OCI-LY1 (cell line): ENCODE results near the gene XYLT1.

Experiments used
- H2AFZ ChIP-seq: fragments of 200-600 bp; sonication (generic), shearing (Covaris generic); 2 replicates; pipeline ENCODE4 v1.6.0; 2014; ENCODE audit warnings: antibody characterized with exemption, mild to moderate bottlenecking, low read length
- H3F3A ChIP-seq: fragments of 200-600 bp; sonication (generic), shearing (Covaris generic); 2 replicates; pipeline ENCODE4 v1.6.0; 2014; ENCODE audit warnings: mild to moderate bottlenecking, antibody characterized with exemption, low read length, moderate library complexity; ENCODE audit not compliant: insufficient read depth
- H3K27ac ChIP-seq: fragments of 200-600 bp; sonication (generic); 2 replicates; pipeline ENCODE4 v1.5.1; 2014; ENCODE audit warnings: low read length, mixed run types, mild to moderate bottlenecking, low read depth; ENCODE audit not compliant: poor library complexity, severe bottlenecking
- H3K27me3 ChIP-seq: fragments of 200-600 bp; sonication (generic); 2 replicates; pipeline ENCODE4 v1.6.0; 2014; ENCODE audit warnings: antibody characterized with exemption, mild to moderate bottlenecking, low read length, moderate library complexity; ENCODE audit not compliant: insufficient read depth
- H3K36me3 ChIP-seq: fragments of 200-600 bp; sonication (generic); 2 replicates; pipeline ENCODE4 v1.6.1; 2014; ENCODE audit warnings: mild to moderate bottlenecking, antibody characterized with exemption, low read length, moderate library complexity, mixed read lengths; ENCODE audit not compliant: insufficient read depth
- H3K4me1 ChIP-seq: fragments of 200-600 bp; sonication (generic); 2 replicates; pipeline ENCODE4 v1.5.1; 2014; ENCODE audit warnings: mild to moderate bottlenecking, low read length, moderate library complexity; ENCODE audit not compliant: insufficient read depth, severe bottlenecking
- H3K4me2 ChIP-seq: fragments of 200-600 bp; sonication (generic), shearing (Covaris generic); 2 replicates; pipeline ENCODE4 v1.6.1; 2014; ENCODE audit warnings: low read length
- H3K4me3 ChIP-seq: fragments of 200-600 bp; sonication (generic); 2 replicates; pipeline ENCODE4 v1.5.1; 2014; ENCODE audit warnings: low read length, low read depth, mild to moderate bottlenecking, mixed read lengths; ENCODE audit not compliant: poor library complexity, severe bottlenecking
- H3K79me2 ChIP-seq: fragments of 200-600 bp; shearing (Covaris generic); 2 replicates; pipeline ENCODE4 v1.6.1; 2016; ENCODE audit warnings: mixed run types, low read length, mixed read lengths; ENCODE audit not compliant: insufficient read depth
- H3K9ac ChIP-seq: fragments of 200-600 bp; sonication (generic), shearing (Covaris generic); 2 replicates; pipeline ENCODE4 v1.6.1; 2014; ENCODE audit warnings: mild to moderate bottlenecking, low read length, mixed read lengths
- H3K9me2 ChIP-seq: fragments of 200-600 bp; sonication (generic), shearing (Covaris generic); 2 replicates; pipeline ENCODE4 v1.6.1; 2014; ENCODE audit warnings: low read depth, mild to moderate bottlenecking, low read length, mixed read lengths
- H3K9me3 ChIP-seq: fragments of 200-600 bp; shearing (Covaris generic); 2 replicates; pipeline ENCODE4 v1.6.1; 2014; ENCODE audit warnings: low read length, mixed read lengths
- H4K20me1 ChIP-seq: fragments of 200-600 bp; sonication (generic), shearing (Covaris generic); 2 replicates; pipeline ENCODE4 v1.6.0; 2016; ENCODE audit warnings: mild to moderate bottlenecking, low read length; ENCODE audit not compliant: insufficient read depth
- EZH2 ChIP-seq: fragments of 200-600 bp; sonication (generic), shearing (Covaris generic); IDR thresholded peaks from 2 replicates; pipeline ENCODE4 v1.8.0; 2017; ENCODE audit warnings: borderline replicate concordance, mixed run types, mild to moderate bottlenecking, antibody characterized with exemption, low read length, moderate library complexity, mixed read lengths
- TF ChIP-seq, protein P1 (sequence below): fragments of 200-600 bp; sonication (generic), shearing (Covaris generic); IDR thresholded peaks from 2 replicates; pipeline ENCODE4 v1.5.1; 2017; ENCODE audit warnings: mild to moderate bottlenecking, antibody characterized with exemption, low read length, moderate library complexity, mixed read lengths

XYLT1 gene

GRCh38 chr16:17330044-17330443, 140.7 kb downstream of the XYLT1 start:
- Histone ChIP-seq H3K79me2 (peaks cover 8% of the 10 kb centered on the region; the same call in 1 of the 2 replicates), H4K20me1 (no peaks in the 10 kb centered on the region), H3K9me3 (no peaks in the 10 kb centered on the region), H3K4me2 (no peak overlapping the region), H3K9me2 (no peaks in the 10 kb centered on the region), H3K27ac (no peak overlapping the region), H3K36me3 (peaks cover 9% of the 10 kb centered on the region; the same call in 1 of the 2 replicates), H3F3A (no peaks in the 10 kb centered on the region), H3K27me3 (no peaks in the 10 kb centered on the region), H2AFZ (no peak overlapping the region), H3K4me3 (no peak overlapping the region), H3K4me1 (peaks cover 20% of the 10 kb centered on the region), H3K9ac (no peak overlapping the region)
- no peak for TF ChIP-seq EZH2
- TF ChIP-seq, protein P1, sequence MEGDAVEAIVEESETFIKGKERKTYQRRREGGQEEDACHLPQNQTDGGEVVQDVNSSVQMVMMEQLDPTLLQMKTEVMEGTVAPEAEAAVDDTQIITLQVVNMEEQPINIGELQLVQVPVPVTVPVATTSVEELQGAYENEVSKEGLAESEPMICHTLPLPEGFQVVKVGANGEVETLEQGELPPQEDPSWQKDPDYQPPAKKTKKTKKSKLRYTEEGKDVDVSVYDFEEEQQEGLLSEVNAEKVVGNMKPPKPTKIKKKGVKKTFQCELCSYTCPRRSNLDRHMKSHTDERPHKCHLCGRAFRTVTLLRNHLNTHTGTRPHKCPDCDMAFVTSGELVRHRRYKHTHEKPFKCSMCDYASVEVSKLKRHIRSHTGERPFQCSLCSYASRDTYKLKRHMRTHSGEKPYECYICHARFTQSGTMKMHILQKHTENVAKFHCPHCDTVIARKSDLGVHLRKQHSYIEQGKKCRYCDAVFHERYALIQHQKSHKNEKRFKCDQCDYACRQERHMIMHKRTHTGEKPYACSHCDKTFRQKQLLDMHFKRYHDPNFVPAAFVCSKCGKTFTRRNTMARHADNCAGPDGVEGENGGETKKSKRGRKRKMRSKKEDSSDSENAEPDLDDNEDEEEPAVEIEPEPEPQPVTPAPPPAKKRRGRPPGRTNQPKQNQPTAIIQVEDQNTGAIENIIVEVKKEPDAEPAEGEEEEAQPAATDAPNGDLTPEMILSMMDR: no peak

- Histone ChIP-seq H3K79me2 (peaks cover 8% of the 10 kb centered on the region), H3K9me3 (no peaks in the 10 kb centered on the region), H3K27me3 (no peaks in the 10 kb centered on the region), H3K9me2 (no peaks in the 10 kb centered on the region), H3K9ac (no peak overlapping the region), H3K4me2 (no peak overlapping the region), H3K4me3 (no peak overlapping the region), H3F3A (no peaks in the 10 kb centered on the region), H3K27ac (no peak overlapping the region), H2AFZ (no peak overlapping the region), H3K4me1 (peaks cover 13% of the 10 kb centered on the region), H4K20me1 (no peaks in the 10 kb centered on the region), H3K36me3 (peaks cover 9% of the 10 kb centered on the region; the same call in 1 of the 2 replicates)
- TF ChIP-seq EZH2: no peak
- TF ChIP-seq, protein P1: no peak
These were observed 141.4 kb downstream of the XYLT1 start for GRCh38 chr16:17329391-17329790.

DNA sequence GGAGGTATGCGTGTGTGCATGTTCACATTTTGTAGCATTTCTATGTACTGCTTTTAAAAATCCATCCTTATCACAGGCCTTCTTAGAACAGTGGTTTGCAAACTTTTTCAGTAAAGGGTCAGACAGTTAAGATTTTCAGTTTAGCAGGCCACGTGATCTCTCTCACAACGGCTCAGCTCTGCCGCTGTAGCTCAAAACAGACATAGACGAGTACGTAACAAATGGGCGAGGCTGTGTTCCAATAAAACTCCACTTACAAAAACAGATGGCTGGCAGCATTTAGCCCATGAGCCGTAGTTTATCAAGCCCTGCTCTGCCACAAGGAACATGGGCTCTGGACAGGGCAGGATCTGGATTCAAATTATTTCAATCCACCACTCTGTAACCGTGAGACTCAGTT, 141.8 kb downstream of the XYLT1 start:
- H3K27ac ChIP-seq: no peak overlapping the region
- H3K9ac ChIP-seq: no peak overlapping the region
- no peaks in the 10 kb centered on the region for H3F3A ChIP-seq
- H3K4me1 ChIP-seq: peaks cover 9% of the 10 kb centered on the region
- H2AFZ ChIP-seq: no peak overlapping the region
- no peak overlapping the region for H3K4me2 ChIP-seq
- H3K4me3 ChIP-seq: no peak overlapping the region
- no peak for TF ChIP-seq EZH2
- TF ChIP-seq, protein P1: no peak
- H3K27me3 ChIP-seq: no peaks in the 10 kb centered on the region
- no peaks in the 10 kb centered on the region for H3K9me3 ChIP-seq
- H4K20me1 ChIP-seq: no peaks in the 10 kb centered on the region
- peaks cover 8% of the 10 kb centered on the region for H3K79me2 ChIP-seq
- H3K36me3 ChIP-seq: peaks cover 6% of the 10 kb centered on the region; the same call in 1 of the 2 replicates
- no peaks in the 10 kb centered on the region for H3K9me2 ChIP-seq
